Loucy (cell line): ENCODE data around the gene C16orf95.
A peak's percentile ranks its signal among the peaks of the same experiment; 100 is the strongest.

Source experiments
- H2AFZ ChIP-seq: fragments of 200-600 bp; sonication (generic); 2 replicates; pipeline ENCODE4 v1.6.0; 2016; ENCODE audit warnings: antibody characterized with exemption, mild to moderate bottlenecking, low read length, moderate library complexity
- H3F3A ChIP-seq: fragments of 200-600 bp; 2 replicates; pipeline ENCODE4 v1.6.0; 2016; ENCODE audit warnings: antibody characterized with exemption, low read depth, mild to moderate bottlenecking
- H3K27me3 ChIP-seq: fragments of 200-600 bp; sonication (generic); 2 replicates; pipeline ENCODE4 v1.6.1; 2014; ENCODE audit warnings: low read length, mild to moderate bottlenecking; ENCODE audit not compliant: insufficient read depth, poor library complexity, severe bottlenecking
- H3K36me3 ChIP-seq: fragments of 200-600 bp; sonication (generic); 2 replicates; pipeline ENCODE4 v1.6.1; 2016; ENCODE audit warnings: low read length; ENCODE audit not compliant: insufficient read depth
- H3K4me1 ChIP-seq: fragments of 200-600 bp; sonication (generic); 2 replicates; pipeline ENCODE4 v1.5.1; 2014; ENCODE audit warnings: low read length, mild to moderate bottlenecking; ENCODE audit not compliant: insufficient read depth, poor library complexity, severe bottlenecking
- H3K4me2 ChIP-seq: fragments of 200-600 bp; sonication (generic); 2 replicates; pipeline ENCODE4 v1.6.0; 2014; ENCODE audit warnings: antibody characterized with exemption, low read length, low read depth, mild to moderate bottlenecking; ENCODE audit not compliant: poor library complexity, severe bottlenecking
- H3K4me3 ChIP-seq: fragments of 200-600 bp; sonication (generic); 2 replicates; pipeline ENCODE4 v1.5.1; 2014; ENCODE audit warnings: low read length, mild to moderate bottlenecking, mixed read lengths; ENCODE audit not compliant: poor library complexity, severe bottlenecking
- H3K79me2 ChIP-seq: fragments of 200-600 bp; sonication (generic); 2 replicates; pipeline ENCODE4 v1.6.1; 2014; ENCODE audit warnings: low read length; ENCODE audit not compliant: insufficient read depth
- H3K9ac ChIP-seq: fragments of 200-600 bp; sonication (generic); 2 replicates; pipeline ENCODE4 v1.6.0; 2014; ENCODE audit warnings: mild to moderate bottlenecking, low read depth, low read length, moderate library complexity; ENCODE audit not compliant: poor library complexity, severe bottlenecking
- H3K9me2 ChIP-seq: fragments of 200-600 bp; sonication (generic); replicated peaks from 2 replicates; pipeline ENCODE4 v1.6.1; 2016; ENCODE audit warnings: low read depth, low read length, mixed read lengths
- H3K9me3 ChIP-seq: fragments of 200-600 bp; sonication (generic); 2 replicates; pipeline ENCODE4 v1.6.1; 2014; ENCODE audit warnings: mild to moderate bottlenecking, antibody characterized with exemption, low read length, low read depth; ENCODE audit not compliant: insufficient read depth
- H4K20me1 ChIP-seq: fragments of 200-600 bp; sonication (generic); 2 replicates; pipeline ENCODE4 v1.6.0; 2014; ENCODE audit warnings: antibody characterized with exemption, low read length, mild to moderate bottlenecking; ENCODE audit not compliant: insufficient read depth, poor library complexity, severe bottlenecking
- EZH2phosphoT487 ChIP-seq: fragments of 200-600 bp; IDR thresholded peaks from 2 replicates; pipeline ENCODE4 v1.6.1; 2018; ENCODE audit warnings: antibody characterized with exemption, mild to moderate bottlenecking, moderate library complexity, borderline replicate concordance
- TF ChIP-seq, protein P1 (sequence below): fragments of 200-600 bp; sonication (generic); conservative IDR thresholded peaks from 2 replicates; pipeline ENCODE4 v1.5.1; 2014; ENCODE audit warnings: mild to moderate bottlenecking, antibody characterized with exemption, low read length

Gene C16orf95

DNA sequence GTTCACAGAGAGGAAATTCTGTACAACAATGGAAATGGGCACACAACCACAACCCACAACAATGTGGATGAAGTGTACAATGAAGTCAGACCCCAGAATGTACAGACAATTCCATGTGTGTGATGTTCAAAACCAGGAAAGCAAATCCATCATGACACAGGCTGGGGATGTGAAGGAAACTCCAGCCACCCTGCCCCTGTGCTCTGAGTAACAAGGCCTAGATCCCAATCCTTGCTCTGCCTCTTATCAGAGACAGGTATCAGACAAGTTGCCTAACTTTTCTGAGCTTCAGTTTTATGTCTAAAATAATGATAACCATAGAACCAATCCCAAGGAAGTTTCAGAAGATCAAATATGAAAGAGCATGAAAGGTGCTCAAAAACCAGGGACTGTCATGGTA, 1.8 kb upstream of the C16orf95 start:
- H3K79me2 ChIP-seq: peaks cover 19% of the 10 kb centered on the region
- H3K9me3 ChIP-seq: no peaks in the 10 kb centered on the region
- no peak overlapping the region for H2AFZ ChIP-seq
- peak overlapping the region; percentile 90 for H3K4me2 ChIP-seq
- H3K27me3 ChIP-seq: peaks cover 7% of the 10 kb centered on the region
- no peak for TF ChIP-seq EZH2phosphoT487
- TF ChIP-seq, protein P1, sequence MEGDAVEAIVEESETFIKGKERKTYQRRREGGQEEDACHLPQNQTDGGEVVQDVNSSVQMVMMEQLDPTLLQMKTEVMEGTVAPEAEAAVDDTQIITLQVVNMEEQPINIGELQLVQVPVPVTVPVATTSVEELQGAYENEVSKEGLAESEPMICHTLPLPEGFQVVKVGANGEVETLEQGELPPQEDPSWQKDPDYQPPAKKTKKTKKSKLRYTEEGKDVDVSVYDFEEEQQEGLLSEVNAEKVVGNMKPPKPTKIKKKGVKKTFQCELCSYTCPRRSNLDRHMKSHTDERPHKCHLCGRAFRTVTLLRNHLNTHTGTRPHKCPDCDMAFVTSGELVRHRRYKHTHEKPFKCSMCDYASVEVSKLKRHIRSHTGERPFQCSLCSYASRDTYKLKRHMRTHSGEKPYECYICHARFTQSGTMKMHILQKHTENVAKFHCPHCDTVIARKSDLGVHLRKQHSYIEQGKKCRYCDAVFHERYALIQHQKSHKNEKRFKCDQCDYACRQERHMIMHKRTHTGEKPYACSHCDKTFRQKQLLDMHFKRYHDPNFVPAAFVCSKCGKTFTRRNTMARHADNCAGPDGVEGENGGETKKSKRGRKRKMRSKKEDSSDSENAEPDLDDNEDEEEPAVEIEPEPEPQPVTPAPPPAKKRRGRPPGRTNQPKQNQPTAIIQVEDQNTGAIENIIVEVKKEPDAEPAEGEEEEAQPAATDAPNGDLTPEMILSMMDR: no peak
- peak overlapping the region; percentile 99 for H3K9ac ChIP-seq
- no peaks in the 10 kb centered on the region for H3K9me2 ChIP-seq
- H3K4me1 ChIP-seq: peaks cover 20% of the 10 kb centered on the region
- peak overlapping the region; percentile 86 for H3K4me3 ChIP-seq
- H3F3A ChIP-seq: no peaks in the 10 kb centered on the region
- no peaks in the 10 kb centered on the region for H3K36me3 ChIP-seq
- no peaks in the 10 kb centered on the region for H4K20me1 ChIP-seq

DNA sequence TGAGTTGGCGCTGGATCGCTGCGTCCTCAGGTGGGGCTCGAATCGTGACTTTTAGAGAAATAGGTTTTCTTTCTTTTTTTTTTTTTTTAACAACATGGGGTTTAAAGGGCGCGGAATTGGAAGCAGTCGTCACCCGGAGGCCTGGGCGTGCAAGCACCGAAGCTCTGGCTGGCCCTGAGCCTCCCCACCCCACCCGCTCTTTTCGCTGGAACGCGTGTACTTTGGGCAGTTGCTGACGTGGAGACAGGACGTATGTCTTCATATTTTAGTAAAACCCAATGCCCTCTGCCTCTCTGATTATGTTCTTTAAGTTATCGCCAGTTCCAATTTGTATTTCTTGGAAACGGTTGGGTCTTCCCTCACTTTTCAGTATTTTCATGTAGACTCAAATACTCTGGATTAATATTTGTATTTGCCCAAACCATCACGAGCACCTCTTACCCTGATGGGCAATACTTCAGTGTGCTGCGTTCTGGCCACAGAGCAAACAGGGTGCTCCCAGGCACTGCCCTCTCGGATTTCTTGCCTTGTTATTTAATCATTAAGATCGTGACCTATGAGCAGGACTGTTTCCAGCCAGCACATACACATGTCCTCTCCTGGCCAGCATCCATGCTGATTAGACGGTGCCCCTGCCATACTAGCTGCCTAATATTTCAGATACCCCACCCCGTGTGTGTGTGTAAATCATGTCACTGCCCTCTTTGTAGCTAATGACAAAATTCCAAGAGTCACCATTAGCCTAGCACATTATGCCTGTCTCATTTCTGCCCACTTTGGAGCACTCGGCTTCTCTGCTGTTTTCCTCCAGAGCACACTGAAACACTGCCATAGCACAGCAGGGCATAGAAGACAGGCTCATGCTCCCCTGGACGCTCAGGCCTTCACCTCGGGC, 805 bp upstream of the C16orf95 start:
- peak overlapping the region; percentile 99 for H3K9ac ChIP-seq
- H3K9me3 ChIP-seq: no peaks in the 10 kb centered on the region
- TF ChIP-seq, protein P1: no peak
- no peak for TF ChIP-seq EZH2phosphoT487
- H3K9me2 ChIP-seq: no peaks in the 10 kb centered on the region
- no peaks in the 10 kb centered on the region for H4K20me1 ChIP-seq
- H3K79me2 ChIP-seq: peaks cover 19% of the 10 kb centered on the region
- peaks cover 20% of the 10 kb centered on the region for H3K4me1 ChIP-seq
- H3K27me3 ChIP-seq: peaks cover 7% of the 10 kb centered on the region
- H3K36me3 ChIP-seq: no peaks in the 10 kb centered on the region
- peak overlapping the region; percentile 86 for H3K4me3 ChIP-seq
- peak overlapping the region; percentile 90 for H3K4me2 ChIP-seq
- no peaks in the 10 kb centered on the region for H3F3A ChIP-seq
- peak overlapping the region; percentile 94 for H2AFZ ChIP-seq

DNA sequence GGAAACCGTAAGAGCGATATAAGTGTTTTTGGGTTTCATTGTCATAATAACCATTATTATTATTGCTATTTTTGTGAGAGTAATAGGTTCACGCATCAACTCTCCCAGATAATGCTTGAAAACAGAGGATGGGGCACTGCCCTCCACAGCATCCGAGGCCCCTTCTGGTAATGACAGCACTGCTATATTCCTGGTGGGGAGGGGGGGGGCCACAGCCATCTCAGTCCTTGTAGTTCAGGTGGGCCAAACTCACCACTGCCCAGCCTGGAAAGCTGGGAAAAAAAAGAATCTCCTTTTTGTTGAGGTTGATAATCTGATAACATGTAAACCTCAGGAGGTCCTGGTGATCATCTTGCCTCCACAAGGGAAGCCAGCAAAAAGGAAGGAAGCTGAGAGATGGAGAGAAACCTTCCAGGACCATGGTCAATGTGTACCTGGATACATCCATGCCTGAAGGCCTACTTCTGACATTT, 706 bp downstream of the C16orf95 start:
- Histone ChIP-seq H3K9ac (peak overlapping the region; percentile 99), H3K9me2 (no peaks in the 10 kb centered on the region), H2AFZ (no peak overlapping the region)

More for the DNA sequence above, 706 bp downstream of the C16orf95 start:
- peak overlapping the region; percentile 90 for H3K4me2 ChIP-seq
- peaks cover 7% of the 10 kb centered on the region for H3K27me3 ChIP-seq
- H3K4me1 ChIP-seq: peaks cover 20% of the 10 kb centered on the region
- H3K36me3 ChIP-seq: no peaks in the 10 kb centered on the region
- peaks cover 19% of the 10 kb centered on the region for H3K79me2 ChIP-seq
- no peak for TF ChIP-seq EZH2phosphoT487
- TF ChIP-seq, protein P1: no peak
- H3F3A ChIP-seq: no peaks in the 10 kb centered on the region
- peak overlapping the region; percentile 86 for H3K4me3 ChIP-seq
- no peaks in the 10 kb centered on the region for H4K20me1 ChIP-seq
- H3K9me3 ChIP-seq: no peaks in the 10 kb centered on the region
